Loucy (cell line): Measurements from ENCODE around the gene PRSS2.
A peak's percentile ranks its signal among the peaks of the same experiment; 100 is the strongest.

ENCODE experiments used
- H2AFZ ChIP-seq: fragments of 200-600 bp; sonication (generic); 2 replicates; pipeline ENCODE4 v1.6.0; 2016; ENCODE audit warnings: antibody characterized with exemption, mild to moderate bottlenecking, low read length, moderate library complexity
- H3F3A ChIP-seq: fragments of 200-600 bp; 2 replicates; pipeline ENCODE4 v1.6.0; 2016; ENCODE audit warnings: antibody characterized with exemption, low read depth, mild to moderate bottlenecking
- H3K27me3 ChIP-seq: fragments of 200-600 bp; sonication (generic); 2 replicates; pipeline ENCODE4 v1.6.1; 2014; ENCODE audit warnings: low read length, mild to moderate bottlenecking; ENCODE audit not compliant: insufficient read depth, poor library complexity, severe bottlenecking
- H3K36me3 ChIP-seq: fragments of 200-600 bp; sonication (generic); 2 replicates; pipeline ENCODE4 v1.6.1; 2016; ENCODE audit warnings: low read length; ENCODE audit not compliant: insufficient read depth
- H3K4me1 ChIP-seq: fragments of 200-600 bp; sonication (generic); 2 replicates; pipeline ENCODE4 v1.5.1; 2014; ENCODE audit warnings: low read length, mild to moderate bottlenecking; ENCODE audit not compliant: insufficient read depth, poor library complexity, severe bottlenecking
- H3K4me2 ChIP-seq: fragments of 200-600 bp; sonication (generic); 2 replicates; pipeline ENCODE4 v1.6.0; 2014; ENCODE audit warnings: antibody characterized with exemption, low read length, low read depth, mild to moderate bottlenecking; ENCODE audit not compliant: poor library complexity, severe bottlenecking
- H3K4me3 ChIP-seq: fragments of 200-600 bp; sonication (generic); 2 replicates; pipeline ENCODE4 v1.5.1; 2014; ENCODE audit warnings: low read length, mild to moderate bottlenecking, mixed read lengths; ENCODE audit not compliant: poor library complexity, severe bottlenecking
- H3K79me2 ChIP-seq: fragments of 200-600 bp; sonication (generic); 2 replicates; pipeline ENCODE4 v1.6.1; 2014; ENCODE audit warnings: low read length; ENCODE audit not compliant: insufficient read depth
- H3K9ac ChIP-seq: fragments of 200-600 bp; sonication (generic); 2 replicates; pipeline ENCODE4 v1.6.0; 2014; ENCODE audit warnings: mild to moderate bottlenecking, low read depth, low read length, moderate library complexity; ENCODE audit not compliant: poor library complexity, severe bottlenecking
- H3K9me2 ChIP-seq: fragments of 200-600 bp; sonication (generic); replicated peaks from 2 replicates; pipeline ENCODE4 v1.6.1; 2016; ENCODE audit warnings: low read depth, low read length, mixed read lengths
- H3K9me3 ChIP-seq: fragments of 200-600 bp; sonication (generic); 2 replicates; pipeline ENCODE4 v1.6.1; 2014; ENCODE audit warnings: mild to moderate bottlenecking, antibody characterized with exemption, low read length, low read depth; ENCODE audit not compliant: insufficient read depth
- H4K20me1 ChIP-seq: fragments of 200-600 bp; sonication (generic); 2 replicates; pipeline ENCODE4 v1.6.0; 2014; ENCODE audit warnings: antibody characterized with exemption, low read length, mild to moderate bottlenecking; ENCODE audit not compliant: insufficient read depth, poor library complexity, severe bottlenecking
- EZH2phosphoT487 ChIP-seq: fragments of 200-600 bp; IDR thresholded peaks from 2 replicates; pipeline ENCODE4 v1.6.1; 2018; ENCODE audit warnings: antibody characterized with exemption, mild to moderate bottlenecking, moderate library complexity, borderline replicate concordance
- TF ChIP-seq, protein P1 (sequence below): fragments of 200-600 bp; sonication (generic); conservative IDR thresholded peaks from 2 replicates; pipeline ENCODE4 v1.5.1; 2014; ENCODE audit warnings: mild to moderate bottlenecking, antibody characterized with exemption, low read length

The PRSS2 gene

DNA sequence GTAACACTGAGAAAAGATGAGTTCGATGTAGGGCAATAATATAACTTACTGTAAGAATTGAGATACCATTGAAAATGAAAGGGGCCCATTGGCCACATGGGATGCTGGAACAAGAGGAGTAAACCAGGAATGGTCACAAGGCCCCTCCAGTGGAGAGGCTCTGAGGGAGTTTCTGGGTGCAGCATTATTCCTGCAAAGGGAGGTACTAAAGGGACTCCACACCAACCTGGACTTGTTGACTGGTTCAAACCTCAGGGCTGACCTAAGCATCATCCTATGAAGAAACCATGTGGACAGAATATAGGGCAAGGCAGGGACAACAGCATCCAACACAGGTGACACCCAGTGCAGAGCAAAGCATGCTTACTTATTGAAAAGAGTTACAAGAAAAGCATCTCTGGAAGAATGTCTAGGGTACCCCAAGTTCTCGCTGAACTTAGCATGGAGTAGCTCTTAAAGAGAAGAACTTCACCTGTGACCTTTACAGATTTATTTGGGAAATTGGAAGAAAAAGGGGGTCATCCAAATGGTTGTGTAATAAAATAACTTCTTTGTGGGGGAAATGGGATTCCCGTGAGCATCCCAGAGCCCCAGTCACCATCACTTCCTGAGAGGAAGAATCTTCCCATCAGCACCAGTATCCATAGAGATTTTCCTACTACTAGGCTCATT, 34.7 kb downstream of the PRSS2 start:
- Histone ChIP-seq H4K20me1 (no peaks in the 10 kb centered on the region), H3K4me3 (peak overlapping the region; percentile 56), H2AFZ (no peak overlapping the region), H3K4me2 (peak overlapping the region; percentile 100), H3K36me3 (peaks cover 32% of the 10 kb centered on the region), H3K4me1 (peaks cover 93% of the 10 kb centered on the region), H3K9me2 (no peaks in the 10 kb centered on the region), H3K9ac (peak overlapping the region; percentile 100), H3F3A (peaks cover 61% of the 10 kb centered on the region), H3K27me3 (no peaks in the 10 kb centered on the region), H3K9me3 (no peaks in the 10 kb centered on the region), H3K79me2 (peaks cover 75% of the 10 kb centered on the region)
- TF ChIP-seq EZH2phosphoT487 = no peak
- TF ChIP-seq, protein P1, sequence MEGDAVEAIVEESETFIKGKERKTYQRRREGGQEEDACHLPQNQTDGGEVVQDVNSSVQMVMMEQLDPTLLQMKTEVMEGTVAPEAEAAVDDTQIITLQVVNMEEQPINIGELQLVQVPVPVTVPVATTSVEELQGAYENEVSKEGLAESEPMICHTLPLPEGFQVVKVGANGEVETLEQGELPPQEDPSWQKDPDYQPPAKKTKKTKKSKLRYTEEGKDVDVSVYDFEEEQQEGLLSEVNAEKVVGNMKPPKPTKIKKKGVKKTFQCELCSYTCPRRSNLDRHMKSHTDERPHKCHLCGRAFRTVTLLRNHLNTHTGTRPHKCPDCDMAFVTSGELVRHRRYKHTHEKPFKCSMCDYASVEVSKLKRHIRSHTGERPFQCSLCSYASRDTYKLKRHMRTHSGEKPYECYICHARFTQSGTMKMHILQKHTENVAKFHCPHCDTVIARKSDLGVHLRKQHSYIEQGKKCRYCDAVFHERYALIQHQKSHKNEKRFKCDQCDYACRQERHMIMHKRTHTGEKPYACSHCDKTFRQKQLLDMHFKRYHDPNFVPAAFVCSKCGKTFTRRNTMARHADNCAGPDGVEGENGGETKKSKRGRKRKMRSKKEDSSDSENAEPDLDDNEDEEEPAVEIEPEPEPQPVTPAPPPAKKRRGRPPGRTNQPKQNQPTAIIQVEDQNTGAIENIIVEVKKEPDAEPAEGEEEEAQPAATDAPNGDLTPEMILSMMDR = no peak

DNA sequence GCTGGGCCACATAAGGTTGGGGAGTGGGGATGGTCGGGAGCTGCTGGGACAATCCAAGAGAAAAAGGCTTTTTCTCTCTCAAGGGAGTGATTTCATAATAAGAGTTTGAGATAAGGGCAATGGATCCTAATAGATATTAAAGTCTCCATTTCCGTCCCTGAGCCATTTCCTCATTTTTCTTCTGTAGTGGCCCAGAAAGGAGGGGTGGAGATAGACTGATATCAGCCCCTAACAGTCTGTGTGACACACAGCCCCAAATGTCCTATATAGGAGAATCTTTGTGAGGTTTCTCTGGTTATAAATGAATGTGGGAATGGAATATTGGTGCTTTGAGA, 35.2 kb downstream of the PRSS2 start:
- Histone ChIP-seq H3K9me3 (no peaks in the 10 kb centered on the region), H3K79me2 (peaks cover 74% of the 10 kb centered on the region), H3K4me3 (peak overlapping the region; percentile 56), H2AFZ (no peak overlapping the region), H3K4me1 (peaks cover 93% of the 10 kb centered on the region), H3F3A (peaks cover 59% of the 10 kb centered on the region), H4K20me1 (no peaks in the 10 kb centered on the region), H3K36me3 (peaks cover 27% of the 10 kb centered on the region), H3K9me2 (no peaks in the 10 kb centered on the region), H3K27me3 (no peaks in the 10 kb centered on the region), H3K4me2 (peak overlapping the region; percentile 100), H3K9ac (peak overlapping the region; percentile 100)
- TF ChIP-seq, protein P1 = no peak
- TF ChIP-seq EZH2phosphoT487 = no peak

GRCh38 chr7:142806957-142807356, 36.2 kb downstream of the PRSS2 start:
- Histone ChIP-seq H3K79me2 (peaks cover 69% of the 10 kb centered on the region), H3K27me3 (no peaks in the 10 kb centered on the region), H3K4me2 (peak overlapping the region; percentile 100), H3K9ac (peak overlapping the region; percentile 100), H3F3A (peaks cover 54% of the 10 kb centered on the region), H2AFZ (no peak overlapping the region), H3K9me3 (no peaks in the 10 kb centered on the region), H3K4me1 (peaks cover 95% of the 10 kb centered on the region), H3K36me3 (peaks cover 18% of the 10 kb centered on the region), H3K4me3 (peak overlapping the region; percentile 56), H3K9me2 (no peaks in the 10 kb centered on the region), H4K20me1 (no peaks in the 10 kb centered on the region)
- TF ChIP-seq, protein P1 = no peak
- no peak for TF ChIP-seq EZH2phosphoT487
